ENCODE data around the gene TKFC. TPM values are rescaled to one million over a fixed set of nuclear protein-coding genes. Genes with fewer than 3 reads are reported as not detected.
A peak's percentile ranks its signal among the peaks of the same experiment; 100 is the strongest.

The TKFC gene
- total RNA-seq, 6 experiments from 2014 or later: 36.6 to 216 (median 124) TPM

DNA sequence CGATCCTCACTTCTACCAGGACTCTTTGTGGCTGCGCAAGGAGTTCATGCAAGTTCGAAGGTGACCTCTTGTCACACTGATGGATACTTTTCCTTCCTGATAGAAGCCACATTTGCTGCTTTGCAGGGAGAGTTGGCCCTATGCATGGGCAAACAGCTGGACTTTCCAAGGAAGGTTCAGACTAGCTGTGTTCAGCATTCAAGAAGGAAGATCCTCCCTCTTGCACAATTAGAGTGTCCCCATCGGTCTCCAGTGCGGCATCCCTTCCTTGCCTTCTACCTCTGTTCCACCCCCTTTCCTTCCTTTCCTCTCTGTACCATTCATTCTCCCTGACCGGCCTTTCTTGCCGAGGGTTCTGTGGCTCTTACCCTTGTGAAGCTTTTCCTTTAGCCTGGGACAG, 35.6 kb downstream of the TKFC start:
- Histone ChIP-seq H3K9me3 (no peaks in the 10 kb centered on the region), H3K27ac (peak overlapping the region in 2 of 3 donors; percentile 47 to 70), H3K4me3 (no peak overlapping the region), H3K4me1 (peaks cover 0 to 38% (median 14%) of the 10 kb centered on the region in 4 donors), H3K36me3 (peaks cover 0 to 44% (median 15%) of the 10 kb centered on the region in 4 donors), H3K27me3 (no peaks in the 10 kb centered on the region)
- TF ChIP-seq POLR2A (IDR thresholded peaks at IDR 0.05): no peak
- TF ChIP-seq, protein P1, sequence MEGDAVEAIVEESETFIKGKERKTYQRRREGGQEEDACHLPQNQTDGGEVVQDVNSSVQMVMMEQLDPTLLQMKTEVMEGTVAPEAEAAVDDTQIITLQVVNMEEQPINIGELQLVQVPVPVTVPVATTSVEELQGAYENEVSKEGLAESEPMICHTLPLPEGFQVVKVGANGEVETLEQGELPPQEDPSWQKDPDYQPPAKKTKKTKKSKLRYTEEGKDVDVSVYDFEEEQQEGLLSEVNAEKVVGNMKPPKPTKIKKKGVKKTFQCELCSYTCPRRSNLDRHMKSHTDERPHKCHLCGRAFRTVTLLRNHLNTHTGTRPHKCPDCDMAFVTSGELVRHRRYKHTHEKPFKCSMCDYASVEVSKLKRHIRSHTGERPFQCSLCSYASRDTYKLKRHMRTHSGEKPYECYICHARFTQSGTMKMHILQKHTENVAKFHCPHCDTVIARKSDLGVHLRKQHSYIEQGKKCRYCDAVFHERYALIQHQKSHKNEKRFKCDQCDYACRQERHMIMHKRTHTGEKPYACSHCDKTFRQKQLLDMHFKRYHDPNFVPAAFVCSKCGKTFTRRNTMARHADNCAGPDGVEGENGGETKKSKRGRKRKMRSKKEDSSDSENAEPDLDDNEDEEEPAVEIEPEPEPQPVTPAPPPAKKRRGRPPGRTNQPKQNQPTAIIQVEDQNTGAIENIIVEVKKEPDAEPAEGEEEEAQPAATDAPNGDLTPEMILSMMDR (IDR thresholded peaks at IDR 0.05): no peak
- no peak for DNase-seq
- 90% methylated on average over 3 of the region's 7 CpGs for WGBS (ENCODE audit: insufficient coverage, low coverage, low lambda C conversion rate, missing lambda C conversion rate)
- intact Hi-C loops (cut with DNase I): no loop called here
- ATAC-seq: no peak

DNA sequence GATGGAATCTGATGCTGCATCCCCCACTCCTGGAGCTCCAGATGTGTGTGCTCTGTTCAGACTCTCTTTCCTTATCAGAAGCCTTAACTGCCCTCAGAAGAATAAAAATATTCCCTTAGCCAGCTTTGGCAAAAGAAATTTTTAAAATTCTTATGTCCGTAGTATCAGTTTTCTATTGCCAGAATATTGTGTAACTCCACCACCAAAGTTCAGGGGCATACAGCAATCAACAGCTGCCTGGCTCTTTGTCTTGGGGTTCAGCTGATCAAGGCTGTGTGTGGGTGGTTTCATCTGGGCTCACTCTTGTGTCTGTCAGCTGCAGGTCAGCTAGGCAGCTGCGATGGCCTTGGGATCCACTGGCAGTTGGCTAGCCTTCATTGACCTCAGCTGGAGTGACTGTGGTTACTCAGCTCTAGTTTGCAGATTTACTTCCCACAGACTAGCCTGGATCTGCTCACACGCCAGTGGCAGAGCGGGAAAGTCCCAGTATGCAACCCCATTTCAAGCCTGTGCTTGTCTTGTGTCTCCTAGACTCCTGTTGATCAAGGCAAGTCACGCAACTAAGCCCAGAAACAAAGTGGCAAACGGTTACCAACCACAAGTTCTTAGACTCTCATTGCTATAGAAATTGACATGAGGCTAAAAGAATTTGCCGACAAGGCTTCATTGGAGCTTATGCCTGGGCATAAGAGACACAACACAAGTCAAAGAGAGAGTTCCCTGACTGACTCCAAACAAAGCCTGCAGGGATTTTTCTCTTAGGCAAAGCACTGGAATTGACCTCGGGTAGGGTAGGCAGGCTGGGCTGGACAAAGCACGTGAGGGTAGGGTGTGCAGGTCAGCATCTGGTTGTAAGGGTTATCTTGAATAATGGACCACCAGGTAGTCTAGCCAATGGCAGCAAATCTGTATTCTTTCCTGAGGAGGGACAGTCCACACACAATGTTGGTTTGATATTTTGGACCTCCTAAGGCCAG, 36.6 kb downstream of the TKFC start:
- ATAC-seq: peak; percentile 94 to 97 (median 96)
- WGBS (ENCODE audit: insufficient coverage, low coverage, low lambda C conversion rate, missing lambda C conversion rate): 32% methylated on average over 8 of the region's 9 CpGs

DNA sequence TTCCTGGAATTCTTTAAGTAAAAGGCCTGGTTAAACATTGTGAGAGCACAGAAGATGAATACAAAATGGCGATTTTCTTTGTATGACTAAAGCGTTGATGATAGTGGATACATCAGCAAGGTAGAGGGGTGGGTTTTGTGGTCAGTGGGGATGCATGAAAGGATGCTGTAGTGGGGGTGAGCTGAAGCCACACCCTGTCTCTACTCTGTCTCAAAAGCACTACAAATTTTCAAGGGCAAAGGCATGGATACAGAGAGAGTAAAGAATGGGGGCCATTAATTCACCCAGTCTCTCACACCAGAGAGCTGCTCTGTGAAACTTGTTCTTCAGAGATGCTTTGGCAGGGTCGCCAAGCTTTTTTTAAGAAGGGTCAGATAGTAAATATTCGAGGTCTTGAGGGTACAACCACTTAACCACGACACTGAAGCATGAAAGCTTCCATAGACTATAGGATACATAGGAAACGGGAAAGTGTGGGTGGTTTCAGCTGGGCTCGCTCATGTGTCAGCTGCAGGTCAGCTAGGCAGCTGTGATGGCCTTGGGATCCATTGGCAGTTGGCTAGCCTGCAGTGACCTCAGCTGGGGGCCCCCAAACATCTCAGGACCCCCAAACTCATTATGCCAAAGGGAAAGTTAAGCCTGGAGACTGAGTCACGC, 37.4 kb downstream of the TKFC start:
- peaks cover 0 to 30% (median 11%) of the 10 kb centered on the region in 4 donors for H3K36me3 ChIP-seq
- 75% methylated on average over 5 of the region's 8 CpGs for WGBS (ENCODE audit: insufficient coverage, low coverage, low lambda C conversion rate, missing lambda C conversion rate)
- TF ChIP-seq, protein P1 (IDR thresholded peaks at IDR 0.05): no peak
- no peak for TF ChIP-seq POLR2A (IDR thresholded peaks at IDR 0.05)

More for the DNA sequence above, 36.6 kb downstream of the TKFC start:
- TF ChIP-seq POLR2A (IDR thresholded peaks at IDR 0.05): no peak
- TF ChIP-seq, protein P1 (IDR thresholded peaks at IDR 0.05): no peak
- H3K4me3 ChIP-seq: no peak overlapping the region
- H3K27me3 ChIP-seq: no peaks in the 10 kb centered on the region
- H3K36me3 ChIP-seq: peaks cover 0 to 38% (median 13%) of the 10 kb centered on the region in 4 donors
- no peaks in the 10 kb centered on the region for H3K9me3 ChIP-seq
- peak overlapping the region in 2 of 3 donors; percentile 65 to 70 for H3K27ac ChIP-seq
- intact Hi-C loops (cut with DNase I): no loop called here
- DNase-seq: peak; percentile 79 to 91 (median 89)
- peaks cover 0 to 28% (median 14%) of the 10 kb centered on the region in 4 donors for H3K4me1 ChIP-seq

DNA sequence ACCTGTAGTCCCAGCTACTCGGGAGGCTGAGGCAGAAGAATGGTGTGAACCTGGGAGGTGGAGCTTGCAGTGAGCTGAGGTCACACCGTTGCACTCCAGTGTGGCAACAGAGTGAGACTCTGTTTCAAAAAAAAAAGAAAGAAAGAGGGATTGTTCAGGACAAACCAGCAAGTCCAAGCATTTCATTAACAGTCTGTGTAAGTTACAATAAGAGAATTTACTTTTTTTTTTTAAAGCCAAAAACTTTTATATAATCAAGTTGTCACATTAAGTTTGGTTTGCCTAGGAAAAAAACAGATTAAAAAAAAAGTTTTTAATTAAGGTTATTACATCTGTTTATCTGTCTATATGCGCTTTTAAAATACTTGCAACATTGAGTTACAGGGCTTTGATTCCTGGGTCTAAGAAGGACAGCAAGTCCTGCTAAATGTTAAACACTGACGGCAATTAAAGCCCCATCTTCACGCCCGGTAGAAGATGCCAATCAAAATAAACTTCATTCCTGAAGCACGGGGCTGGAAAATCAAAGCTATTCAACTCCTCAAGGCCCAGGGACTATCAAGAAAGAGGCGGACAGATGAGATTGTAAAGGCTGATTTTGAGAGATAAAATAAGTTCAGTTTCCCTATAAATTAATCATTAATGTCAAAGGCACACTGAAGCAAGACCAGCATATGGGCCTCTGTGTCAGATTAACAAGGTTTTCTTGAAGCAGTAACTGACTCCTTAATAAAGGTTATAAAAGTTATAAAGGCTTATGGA, 39.8 kb downstream of the TKFC start:
- H3K9me3 ChIP-seq: peaks cover 0 to 3% (median 0%) of the 10 kb centered on the region in 4 donors
- DNase-seq: no peak
- no peaks in the 10 kb centered on the region for H3K27me3 ChIP-seq
- ATAC-seq: no peak
- peaks cover 0 to 41% (median 14%) of the 10 kb centered on the region in 4 donors for H3K4me1 ChIP-seq
- no peak overlapping the region for H3K27ac ChIP-seq
- no peak overlapping the region for H3K4me3 ChIP-seq
- TF ChIP-seq POLR2A (IDR thresholded peaks at IDR 0.05): no peak
- TF ChIP-seq, protein P1 (IDR thresholded peaks at IDR 0.05): no peak
- intact Hi-C loops (cut with DNase I): no loop called here
- WGBS (ENCODE audit: insufficient coverage, low coverage, low lambda C conversion rate, missing lambda C conversion rate): 53% methylated on average over 8 of the region's 8 CpGs
- H3K36me3 ChIP-seq: peaks cover 0 to 7% (median 3%) of the 10 kb centered on the region in 4 donors

More for the DNA sequence above, 37.4 kb downstream of the TKFC start:
- Histone ChIP-seq H3K4me3 (no peak overlapping the region), H3K27me3 (no peaks in the 10 kb centered on the region), H3K9me3 (no peaks in the 10 kb centered on the region), H3K4me1 (peaks cover 0 to 31% (median 14%) of the 10 kb centered on the region in 4 donors), H3K27ac (peak overlapping the region in 2 of 3 donors; percentile 4 to 65)
- intact Hi-C loops (cut with DNase I): no loop called here
- DNase-seq (no peak), ATAC-seq (no peak)

Data from right lobe of liver (tissue), 6 donors.